ENCODE measurements around the gene BCORL1.

The BCORL1 gene, protein sequence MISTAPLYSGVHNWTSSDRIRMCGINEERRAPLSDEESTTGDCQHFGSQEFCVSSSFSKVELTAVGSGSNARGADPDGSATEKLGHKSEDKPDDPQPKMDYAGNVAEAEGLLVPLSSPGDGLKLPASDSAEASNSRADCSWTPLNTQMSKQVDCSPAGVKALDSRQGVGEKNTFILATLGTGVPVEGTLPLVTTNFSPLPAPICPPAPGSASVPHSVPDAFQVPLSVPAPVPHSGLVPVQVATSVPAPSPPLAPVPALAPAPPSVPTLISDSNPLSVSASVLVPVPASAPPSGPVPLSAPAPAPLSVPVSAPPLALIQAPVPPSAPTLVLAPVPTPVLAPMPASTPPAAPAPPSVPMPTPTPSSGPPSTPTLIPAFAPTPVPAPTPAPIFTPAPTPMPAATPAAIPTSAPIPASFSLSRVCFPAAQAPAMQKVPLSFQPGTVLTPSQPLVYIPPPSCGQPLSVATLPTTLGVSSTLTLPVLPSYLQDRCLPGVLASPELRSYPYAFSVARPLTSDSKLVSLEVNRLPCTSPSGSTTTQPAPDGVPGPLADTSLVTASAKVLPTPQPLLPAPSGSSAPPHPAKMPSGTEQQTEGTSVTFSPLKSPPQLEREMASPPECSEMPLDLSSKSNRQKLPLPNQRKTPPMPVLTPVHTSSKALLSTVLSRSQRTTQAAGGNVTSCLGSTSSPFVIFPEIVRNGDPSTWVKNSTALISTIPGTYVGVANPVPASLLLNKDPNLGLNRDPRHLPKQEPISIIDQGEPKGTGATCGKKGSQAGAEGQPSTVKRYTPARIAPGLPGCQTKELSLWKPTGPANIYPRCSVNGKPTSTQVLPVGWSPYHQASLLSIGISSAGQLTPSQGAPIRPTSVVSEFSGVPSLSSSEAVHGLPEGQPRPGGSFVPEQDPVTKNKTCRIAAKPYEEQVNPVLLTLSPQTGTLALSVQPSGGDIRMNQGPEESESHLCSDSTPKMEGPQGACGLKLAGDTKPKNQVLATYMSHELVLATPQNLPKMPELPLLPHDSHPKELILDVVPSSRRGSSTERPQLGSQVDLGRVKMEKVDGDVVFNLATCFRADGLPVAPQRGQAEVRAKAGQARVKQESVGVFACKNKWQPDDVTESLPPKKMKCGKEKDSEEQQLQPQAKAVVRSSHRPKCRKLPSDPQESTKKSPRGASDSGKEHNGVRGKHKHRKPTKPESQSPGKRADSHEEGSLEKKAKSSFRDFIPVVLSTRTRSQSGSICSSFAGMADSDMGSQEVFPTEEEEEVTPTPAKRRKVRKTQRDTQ (N-terminal part only)

GRCh38 chrX:129982300-129983251, at the start of gene BCORL1:
Gene BCORL1, plus strand, starts transcription at chrX:129982635. Its CDS starts 22,597 bp downstream, at chrX:130005232.
- no peak for FAIRE-seq

DNA sequence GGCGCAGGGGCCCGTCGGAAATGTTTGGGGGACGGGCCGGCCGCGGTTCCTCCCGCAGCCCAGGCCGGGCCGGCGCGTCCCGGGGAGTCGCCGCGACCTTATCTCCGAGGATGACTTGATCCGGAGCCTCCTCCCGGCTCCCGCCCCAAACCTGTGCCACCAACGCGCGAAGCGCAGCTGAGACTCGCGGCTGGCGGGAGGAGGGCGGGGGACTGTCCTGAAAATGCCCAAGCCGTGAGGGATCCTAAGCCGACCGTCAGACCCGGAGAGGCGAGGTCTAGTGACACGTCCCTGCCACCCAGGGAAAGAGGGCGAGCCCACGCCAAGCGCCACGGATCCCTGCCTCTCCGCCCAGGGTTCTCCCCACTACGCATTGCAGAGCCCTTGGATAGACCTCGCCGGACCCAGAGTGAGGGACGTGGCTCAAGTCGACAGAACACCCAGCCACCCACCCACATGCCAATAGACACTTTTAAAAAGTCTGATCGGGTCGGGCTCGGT, 49.6 kb upstream of the BCORL1 start:
- DNase-seq (ENCODE audit: low spot score) = peak; percentile 2
- no peak for FAIRE-seq

More at GRCh38 chrX:129982300-129983251, at the start of gene BCORL1:
- DNase-seq (ENCODE audit: low spot score) = peak; percentile 85

DNA sequence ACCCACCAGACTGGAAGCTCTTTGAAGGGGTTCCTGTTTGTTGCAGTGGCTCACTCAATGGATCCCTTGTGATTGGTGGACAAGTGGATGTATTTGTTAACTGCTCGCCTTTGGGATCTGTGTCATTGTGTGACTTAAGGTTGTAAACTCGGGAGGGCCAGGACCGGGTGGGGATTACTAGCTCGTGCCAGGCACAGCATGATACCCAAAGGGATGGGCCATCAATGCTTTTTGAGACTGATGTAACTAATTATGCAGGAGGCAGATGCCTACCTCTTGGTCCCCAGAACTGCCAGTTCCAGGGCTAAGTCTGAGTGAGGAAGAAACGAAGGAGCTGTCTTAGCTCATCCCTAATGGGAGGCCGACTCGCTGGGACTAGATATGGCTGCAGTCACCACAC, 48.7 kb upstream of the BCORL1 start:
- DNase-seq (ENCODE audit: low spot score) = no peak
- no peak for FAIRE-seq

DNA sequence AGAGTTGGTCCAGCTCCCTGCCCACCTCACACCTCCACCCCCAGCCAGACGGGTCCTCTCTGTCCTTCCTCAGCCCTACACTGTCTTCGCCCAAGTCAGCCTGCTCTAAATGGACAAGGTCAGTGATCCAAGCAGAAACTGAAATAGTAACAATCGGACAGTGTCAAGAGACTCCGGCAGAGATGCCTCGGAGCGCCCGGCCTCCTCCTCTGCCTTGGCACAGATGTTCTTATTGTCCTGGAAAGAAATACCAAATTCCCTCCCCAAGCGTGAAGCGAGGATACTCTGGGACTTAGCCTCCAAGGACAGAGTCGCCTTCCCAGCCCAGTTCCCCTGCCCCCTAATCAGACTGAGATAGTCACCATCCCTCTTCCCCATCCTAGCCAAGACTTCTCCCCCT, 48.0 kb upstream of the BCORL1 start:
- no peak for DNase-seq (ENCODE audit: low spot score)
- FAIRE-seq = no peak

GRCh38 chrX:129934952-129935351, 47.5 kb upstream of the BCORL1 start:
- FAIRE-seq (no peak), DNase-seq (ENCODE audit: low spot score) (no peak)

DNA sequence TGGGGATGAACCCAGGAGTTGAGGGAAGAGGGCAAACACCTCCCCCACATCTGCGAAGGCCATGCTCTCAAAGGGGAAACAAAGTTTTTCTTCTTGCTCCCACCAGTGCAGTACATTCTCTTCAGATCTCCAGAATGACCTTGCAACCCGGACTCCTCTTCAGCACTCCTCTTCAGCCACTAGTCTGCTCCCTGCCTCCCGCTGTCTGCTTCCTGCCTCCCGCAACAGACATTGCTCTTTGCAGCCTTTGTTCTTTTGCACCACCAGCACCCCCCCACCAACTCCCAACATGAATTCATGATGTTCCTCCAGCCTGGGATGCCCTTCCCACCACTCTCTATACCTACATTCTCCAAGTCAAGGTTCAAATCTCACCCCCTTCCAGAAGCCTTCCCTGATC, 44.4 kb upstream of the BCORL1 start:
- no peak for FAIRE-seq

GRCh38 chrX:129939986-129940385, 42.4 kb upstream of the BCORL1 start:
- FAIRE-seq = no peak
- no peak for DNase-seq (ENCODE audit: low spot score)

More for the DNA sequence above, 44.4 kb upstream of the BCORL1 start:
- no peak for DNase-seq (ENCODE audit: low spot score)

DNA sequence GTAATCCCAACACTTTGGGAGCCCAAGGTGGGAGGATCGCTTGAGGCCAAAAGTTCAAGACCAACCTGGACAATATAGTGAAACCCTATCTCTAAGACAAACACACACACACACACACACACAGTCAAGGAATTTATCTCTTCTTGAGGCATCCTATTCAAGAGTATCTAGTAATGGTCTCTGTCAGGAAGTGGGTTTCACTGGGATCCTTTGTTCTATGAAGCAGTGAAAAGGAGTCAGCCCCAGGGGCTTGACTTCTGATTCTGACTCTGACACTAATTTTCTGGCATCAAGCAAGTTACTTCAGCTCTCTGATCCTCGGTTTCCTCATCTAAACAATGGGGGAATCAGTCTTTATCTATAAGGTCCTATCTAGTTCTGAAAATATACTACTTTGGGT, 41.7 kb upstream of the BCORL1 start:
- no peak for FAIRE-seq

GRCh38 chrX:129945131-129945530, 37.3 kb upstream of the BCORL1 start:
- no peak for DNase-seq (ENCODE audit: low spot score)
- FAIRE-seq = no peak

More for the DNA sequence above, 41.7 kb upstream of the BCORL1 start:
- DNase-seq (ENCODE audit: low spot score) = no peak

GRCh38 chrX:129953334-129953648, 29.1 kb upstream of the BCORL1 start:
- no peak for DNase-seq (ENCODE audit: low spot score)
- no peak for FAIRE-seq

DNA sequence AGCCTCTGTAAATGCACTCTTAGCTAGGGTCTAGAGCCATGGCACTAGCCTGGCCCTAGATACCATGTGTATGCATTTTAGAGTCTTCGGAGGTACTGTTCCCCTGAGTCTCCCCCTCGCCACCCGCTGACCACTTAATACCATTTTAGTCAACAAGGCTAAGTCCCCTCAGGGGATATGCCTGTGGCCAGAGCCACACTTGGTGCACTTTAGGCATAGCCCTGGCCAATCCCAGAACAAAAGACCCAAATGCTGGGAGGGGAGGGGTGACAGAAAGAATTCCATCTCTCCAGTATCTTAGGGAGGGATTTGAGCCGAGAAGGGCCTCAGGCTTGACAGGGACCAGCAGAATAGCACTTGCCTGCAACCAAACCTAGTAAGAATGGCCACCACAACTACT, 28.6 kb upstream of the BCORL1 start:
- FAIRE-seq (no peak), DNase-seq (ENCODE audit: low spot score) (no peak)

- no peak for FAIRE-seq
- no peak for DNase-seq (ENCODE audit: low spot score)
These were observed 27.6 kb upstream of the BCORL1 start for GRCh38 chrX:129954804-129955203.

- DNase-seq (ENCODE audit: low spot score) (no peak), FAIRE-seq (no peak)
These were observed 26.8 kb upstream of the BCORL1 start for GRCh38 chrX:129955682-129956081.

DNA sequence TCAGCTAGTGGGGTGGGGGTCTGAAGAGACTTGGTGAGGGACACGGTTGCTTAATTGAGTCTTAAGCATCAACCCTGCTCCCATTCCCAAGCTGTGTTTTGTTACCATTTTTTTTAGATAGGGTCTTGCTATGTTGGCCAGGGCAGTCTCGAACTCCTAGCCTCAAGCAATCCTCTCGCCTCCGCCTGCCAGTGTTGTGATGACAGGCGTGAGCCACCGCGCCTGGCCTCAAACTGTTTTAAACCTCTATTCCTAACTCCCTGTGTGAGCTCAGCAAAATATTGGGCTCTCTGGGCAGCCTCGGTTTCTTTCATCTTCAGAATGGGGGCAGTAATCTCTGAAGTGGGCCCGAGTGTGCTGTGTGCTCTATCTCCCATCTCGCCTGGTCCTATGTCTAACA, 26.3 kb upstream of the BCORL1 start:
- no peak for FAIRE-seq

DNA sequence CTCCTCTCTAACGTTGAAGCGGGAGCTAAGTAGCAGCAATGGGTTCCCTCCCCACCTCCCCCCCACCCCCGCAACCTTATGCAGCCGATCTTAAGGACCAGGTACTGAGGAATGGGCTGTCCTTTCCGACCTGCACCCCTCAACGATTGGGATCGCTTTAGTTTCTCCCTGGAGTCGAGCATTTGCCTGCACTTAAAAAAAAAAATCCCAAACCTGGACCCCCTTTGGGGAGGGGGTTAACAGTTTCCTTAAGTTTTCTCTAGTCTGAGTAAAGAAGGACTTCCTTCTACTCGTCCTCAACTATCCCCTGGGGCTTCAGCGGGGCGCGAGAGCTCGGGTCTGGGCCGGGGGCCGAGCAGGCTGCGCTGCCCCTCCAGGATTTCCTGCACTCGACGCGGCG, 25.7 kb upstream of the BCORL1 start:
- FAIRE-seq = no peak
- no peak for DNase-seq (ENCODE audit: low spot score)

More for the DNA sequence above, 26.3 kb upstream of the BCORL1 start:
- DNase-seq (ENCODE audit: low spot score) = no peak

DNA sequence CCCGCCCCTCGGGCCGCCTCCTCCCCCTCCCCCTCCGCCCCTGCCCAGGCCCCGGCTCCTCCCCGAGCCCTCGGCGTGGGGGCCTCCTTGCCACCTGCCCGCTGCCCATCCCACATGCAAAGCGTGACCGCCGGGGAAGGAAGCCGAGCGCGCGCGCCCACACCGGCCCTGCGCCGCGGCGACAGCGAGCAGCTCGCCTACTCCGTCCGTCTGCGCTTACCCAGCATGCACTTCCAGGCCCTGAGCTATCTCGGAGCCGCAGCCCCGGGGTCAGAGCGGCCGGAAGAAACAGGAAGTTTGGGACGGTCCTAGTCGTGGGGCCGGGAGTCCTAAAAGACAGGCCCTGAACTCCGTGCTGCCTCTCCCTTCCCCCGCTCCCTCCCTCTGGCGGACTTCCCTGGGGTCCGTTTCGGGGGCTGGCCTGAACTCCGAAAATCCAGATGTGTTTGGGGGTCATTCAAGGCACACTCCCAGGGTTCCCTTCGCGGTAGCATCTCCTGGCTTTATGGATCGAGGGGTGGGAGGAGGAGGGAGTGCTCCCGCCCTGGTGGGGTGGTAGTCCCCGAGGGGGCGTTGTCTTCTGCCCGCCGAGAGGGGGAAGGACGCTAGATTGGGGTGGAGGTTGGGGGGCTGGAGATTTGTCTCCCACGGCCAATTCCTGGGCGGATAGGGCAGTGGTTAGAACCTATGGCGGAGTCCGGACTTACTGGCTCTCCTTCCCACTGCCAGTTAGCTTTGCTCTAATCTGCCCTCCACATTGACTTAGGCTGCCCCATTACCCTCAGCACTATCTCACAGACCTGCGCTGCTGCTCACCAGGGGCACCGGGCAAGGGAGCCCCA, 25.0 kb upstream of the BCORL1 start:
- peak; percentile 61 for DNase-seq (ENCODE audit: low spot score)
- no peak for FAIRE-seq

DNA sequence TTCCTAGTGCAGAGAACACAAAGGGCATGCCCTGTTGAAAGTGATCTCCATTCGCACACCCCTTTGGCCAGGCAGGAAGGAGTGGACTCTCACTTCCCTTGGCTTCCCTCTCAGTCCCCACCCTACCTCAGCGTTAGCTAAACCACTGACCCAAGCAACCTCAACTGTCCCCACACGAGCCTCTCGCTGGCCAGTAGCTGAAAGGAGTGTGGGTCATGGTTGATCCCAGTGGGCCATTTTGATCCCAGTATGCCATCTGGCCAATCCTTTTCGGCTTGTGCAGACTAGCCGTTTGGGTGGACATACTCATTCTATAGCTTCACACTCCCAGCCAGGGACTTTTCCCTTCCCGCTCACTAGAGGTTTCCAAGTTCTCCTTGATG, 24.4 kb upstream of the BCORL1 start:
- DNase-seq (ENCODE audit: low spot score) (no peak), FAIRE-seq (no peak)

DNA sequence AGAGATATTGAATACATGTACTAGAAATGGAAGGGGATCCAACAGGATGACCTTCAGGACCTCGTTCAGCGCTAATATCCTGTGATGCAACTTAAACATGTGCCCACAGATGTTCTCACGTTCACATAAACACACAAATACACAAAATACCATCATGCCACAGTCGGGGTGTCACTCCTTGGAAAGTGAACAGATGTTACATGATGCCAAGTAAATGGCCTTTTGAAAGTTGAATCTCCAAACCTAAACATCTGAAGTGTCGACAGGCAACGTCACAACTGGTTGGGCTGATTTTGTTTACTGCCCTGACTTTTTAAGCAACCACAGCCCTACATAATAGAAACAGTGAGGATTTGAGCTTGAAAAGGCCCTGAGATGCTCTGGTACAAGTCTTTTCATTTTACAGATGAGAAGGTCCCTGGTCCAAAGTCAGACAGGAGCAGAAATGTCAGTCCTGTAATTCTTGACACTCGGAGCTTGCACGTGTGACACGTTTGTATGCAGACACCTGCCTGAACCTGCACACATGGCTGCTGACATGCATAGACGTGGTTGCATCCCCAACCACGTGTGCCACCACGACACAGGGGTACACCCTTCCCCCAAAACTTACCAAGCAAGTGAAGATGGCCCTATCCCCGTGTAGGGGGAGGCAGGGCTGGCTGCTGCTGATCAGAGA, 23.5 kb upstream of the BCORL1 start:
- no peak for FAIRE-seq

GRCh38 chrX:129959493-129959832, 23.0 kb upstream of the BCORL1 start:
- DNase-seq (ENCODE audit: low spot score) (no peak), FAIRE-seq (no peak)

More for the DNA sequence above, 23.5 kb upstream of the BCORL1 start:
- DNase-seq (ENCODE audit: low spot score) = no peak

All from urothelium cell line (cell line).